GM23248 (cell line): ENCODE results near the gene MAN1C1.

Experiments
- EZH2 ChIP-seq: fragments of 200-600 bp; sonication (generic); IDR thresholded peaks from 2 replicates; pipeline ENCODE4 v1.6.1; 2018; ENCODE audit warnings: antibody characterized with exemption, mild to moderate bottlenecking; ENCODE audit not compliant: insufficient read depth, poor library complexity, severe bottlenecking
- EZH2phosphoT487 ChIP-seq: fragments of 200-600 bp; sonication (generic); IDR thresholded peaks from 2 replicates; pipeline ENCODE4 v1.6.1; 2018; ENCODE audit warnings: antibody characterized with exemption, moderate library complexity, mild to moderate bottlenecking, low read depth; ENCODE audit not compliant: insufficient read depth

- TF ChIP-seq EZH2phosphoT487 (no peak), EZH2 (no peak)
Measured at GRCh38 chr1:25739341-25739740, 122.8 kb downstream of the MAN1C1 start.
